ENCODE data around the gene PSMB7.

Gene PSMB7

DNA sequence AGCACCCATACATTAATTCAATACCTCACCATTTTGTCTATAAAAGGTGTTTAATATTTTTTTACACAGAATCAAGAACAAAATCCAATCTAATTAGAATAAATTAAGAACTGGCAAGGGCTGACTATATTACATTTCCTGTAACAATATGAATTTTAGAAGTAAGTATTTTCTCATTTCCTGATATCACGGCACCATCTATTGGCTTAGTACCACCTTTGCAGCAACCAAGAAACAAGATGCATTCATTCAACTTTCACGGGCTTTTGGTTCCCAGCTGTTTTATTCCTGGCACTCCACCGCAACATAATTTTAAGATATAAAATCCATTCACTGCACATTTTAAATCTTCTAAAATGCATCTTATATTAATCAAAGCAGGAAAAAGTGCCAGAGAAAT lies 20.6 kb downstream of the PSMB7 start:
- Histone ChIP-seq H3K4me1 (peaks cover 0 to 27% (median 10%) of the 10 kb centered on the region in 4 donors), H3K4me3 (no peak overlapping the region), H3K27ac (no peak overlapping the region), H3K9me3 (no peaks in the 10 kb centered on the region), H3K27me3 (no peaks in the 10 kb centered on the region), H3K36me3 (peaks cover 0 to 6% (median 5%) of the 10 kb centered on the region in 3 donors)
- no peak for TF ChIP-seq CTCF (IDR thresholded peaks at IDR 0.05)
- no peak for DNase-seq
- intact Hi-C loops (cut with DNase I; ENCODE audit: low total_unique reads): no loop called here

- no peak overlapping the region for H3K4me3 ChIP-seq
- intact Hi-C loops (cut with DNase I; ENCODE audit: low total_unique reads): no loop called here
- TF ChIP-seq CTCF (IDR thresholded peaks at IDR 0.05): no peak
- no peak overlapping the region for H3K27ac ChIP-seq
- peaks cover 0 to 6% (median 5%) of the 10 kb centered on the region in 3 donors for H3K36me3 ChIP-seq
- H3K27me3 ChIP-seq: no peaks in the 10 kb centered on the region
- H3K9me3 ChIP-seq: no peaks in the 10 kb centered on the region
- peaks cover 0 to 26% (median 12%) of the 10 kb centered on the region in 4 donors for H3K4me1 ChIP-seq
- no peak for DNase-seq
Measured at GRCh38 chr9:124394167-124394566, 21.1 kb downstream of the PSMB7 start.

DNA sequence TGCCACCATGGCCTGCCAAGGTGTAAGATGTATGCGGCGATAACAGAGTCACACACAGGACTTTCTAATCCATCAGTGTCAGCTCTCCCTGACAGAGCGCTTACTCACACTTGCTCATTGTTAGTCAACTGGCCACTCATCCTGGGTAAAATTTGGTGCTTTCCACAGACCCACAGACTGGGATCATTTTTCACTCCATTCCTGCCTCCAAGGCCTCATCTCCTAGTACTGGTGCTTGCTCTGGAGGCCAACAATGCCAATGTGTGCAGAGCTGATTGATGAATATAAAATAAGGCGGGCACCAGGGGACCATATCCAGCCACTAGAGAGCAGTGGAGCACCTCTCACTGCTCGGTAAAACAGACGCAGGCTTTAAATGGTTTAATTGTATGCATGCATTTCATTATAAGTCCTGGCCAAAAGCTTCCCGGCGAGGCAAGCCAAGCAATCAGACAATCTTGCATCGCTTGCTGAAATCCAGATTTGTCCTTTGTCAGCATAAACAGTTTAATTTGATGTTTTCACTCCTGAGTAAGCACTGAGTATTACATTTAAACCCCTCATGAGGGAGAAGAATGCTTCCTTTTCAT lies 22.3 kb downstream of the PSMB7 start:
- H3K9me3 ChIP-seq: no peaks in the 10 kb centered on the region
- H3K4me1 ChIP-seq: peaks cover 0 to 34% (median 18%) of the 10 kb centered on the region in 4 donors
- no peak for DNase-seq
- no peak for TF ChIP-seq CTCF (IDR thresholded peaks at IDR 0.05)
- peaks cover 0 to 6% (median 5%) of the 10 kb centered on the region in 3 donors for H3K36me3 ChIP-seq
- H3K4me3 ChIP-seq: no peak overlapping the region
- no peaks in the 10 kb centered on the region for H3K27me3 ChIP-seq
- intact Hi-C loops (cut with DNase I; ENCODE audit: low total_unique reads): no loop called here
- H3K27ac ChIP-seq: no peak overlapping the region

GRCh38 chr9:124392254-124392870 lies 22.9 kb downstream of the PSMB7 start:
- Histone ChIP-seq H3K4me3 (no peak overlapping the region), H3K27ac (no peak overlapping the region), H3K36me3 (peaks cover 0 to 6% (median 4%) of the 10 kb centered on the region in 3 donors), H3K9me3 (no peaks in the 10 kb centered on the region), H3K4me1 (peaks cover 0 to 34% (median 19%) of the 10 kb centered on the region in 4 donors), H3K27me3 (no peaks in the 10 kb centered on the region)
- intact Hi-C loops (cut with DNase I; ENCODE audit: low total_unique reads): no loop called here
- TF ChIP-seq CTCF (IDR thresholded peaks at IDR 0.05): no peak
- peak; percentile 26 to 66 for DNase-seq

DNA sequence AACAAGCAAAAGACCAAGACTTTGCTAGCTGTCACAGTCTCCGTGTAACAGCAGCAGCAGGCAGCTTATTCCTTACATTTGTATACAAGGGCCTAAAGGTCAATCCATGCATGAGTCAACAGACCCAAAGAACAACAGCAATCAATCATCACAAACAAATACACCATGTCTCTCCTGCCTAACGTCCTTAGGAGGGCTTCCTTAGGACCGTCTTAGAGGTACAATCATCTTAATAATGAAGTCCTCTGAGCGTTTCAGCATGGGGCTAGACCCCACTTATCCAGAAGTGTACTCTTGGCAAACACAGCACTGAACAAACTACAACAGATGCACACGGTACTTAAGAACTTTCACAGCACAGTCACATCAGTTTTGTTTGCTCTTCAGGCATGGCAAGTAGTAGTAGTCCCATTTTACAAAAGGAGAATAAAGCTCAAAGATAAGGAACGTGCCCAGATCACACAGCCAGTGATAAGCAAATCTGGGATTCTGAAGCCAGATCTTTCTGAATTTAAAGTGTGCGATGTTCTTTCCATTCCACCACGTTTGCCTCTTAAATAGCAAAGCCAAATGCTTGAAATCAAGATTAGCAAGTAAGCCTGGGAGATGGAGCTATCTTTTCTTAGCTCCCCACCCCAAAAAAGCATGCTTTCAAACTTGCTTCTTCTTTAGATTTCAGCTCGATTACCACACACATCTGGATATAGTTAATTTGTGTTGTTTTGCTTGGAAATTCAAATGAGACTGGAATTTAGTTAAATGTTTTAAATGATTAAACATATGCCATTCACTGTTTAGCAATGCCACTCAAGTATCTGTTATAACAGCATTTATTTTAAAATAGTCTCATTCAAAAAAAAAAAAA lies 24.2 kb downstream of the PSMB7 start:
- Histone ChIP-seq H3K27ac (no peak overlapping the region), H3K4me1 (peaks cover 0 to 34% (median 19%) of the 10 kb centered on the region in 4 donors), H3K9me3 (no peaks in the 10 kb centered on the region), H3K27me3 (no peaks in the 10 kb centered on the region), H3K4me3 (no peak overlapping the region), H3K36me3 (no peaks in the 10 kb centered on the region)
- no peak for TF ChIP-seq CTCF (IDR thresholded peaks at IDR 0.05)
- intact Hi-C loops (cut with DNase I; ENCODE audit: low total_unique reads): no loop called here
- no peak for DNase-seq
